ENCODE measurements around the gene UXS1. TPM values are rescaled to one million over a fixed set of nuclear protein-coding genes. Genes with fewer than 3 reads are reported as not detected.

UXS1 gene
- total and polyA plus RNA-seq, 2 donors from 2014 or later, result 56.6 to 74.4 TPM

DNA sequence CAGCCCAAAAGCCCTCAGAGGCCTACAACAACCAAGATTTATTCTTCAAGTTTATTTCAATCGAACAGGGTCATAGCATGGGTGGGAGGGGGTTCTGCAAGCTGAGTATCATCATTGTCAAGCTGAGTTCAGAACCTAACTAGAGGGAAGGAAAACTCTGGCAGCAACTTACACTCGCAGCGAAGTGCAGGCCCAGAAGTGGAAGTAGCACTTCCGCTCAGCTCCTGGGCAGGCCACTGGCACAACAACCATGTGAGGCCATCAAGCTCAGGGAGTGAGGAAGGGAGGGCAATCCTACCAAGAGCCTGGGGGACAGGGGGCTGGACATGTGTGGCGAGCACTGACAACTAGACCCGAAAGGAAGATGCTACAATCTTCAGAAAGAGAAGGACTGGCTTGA lies 4.8 kb downstream of the UXS1 start:
- no peak for FAIRE-seq
- TF ChIP-seq, protein P1, sequence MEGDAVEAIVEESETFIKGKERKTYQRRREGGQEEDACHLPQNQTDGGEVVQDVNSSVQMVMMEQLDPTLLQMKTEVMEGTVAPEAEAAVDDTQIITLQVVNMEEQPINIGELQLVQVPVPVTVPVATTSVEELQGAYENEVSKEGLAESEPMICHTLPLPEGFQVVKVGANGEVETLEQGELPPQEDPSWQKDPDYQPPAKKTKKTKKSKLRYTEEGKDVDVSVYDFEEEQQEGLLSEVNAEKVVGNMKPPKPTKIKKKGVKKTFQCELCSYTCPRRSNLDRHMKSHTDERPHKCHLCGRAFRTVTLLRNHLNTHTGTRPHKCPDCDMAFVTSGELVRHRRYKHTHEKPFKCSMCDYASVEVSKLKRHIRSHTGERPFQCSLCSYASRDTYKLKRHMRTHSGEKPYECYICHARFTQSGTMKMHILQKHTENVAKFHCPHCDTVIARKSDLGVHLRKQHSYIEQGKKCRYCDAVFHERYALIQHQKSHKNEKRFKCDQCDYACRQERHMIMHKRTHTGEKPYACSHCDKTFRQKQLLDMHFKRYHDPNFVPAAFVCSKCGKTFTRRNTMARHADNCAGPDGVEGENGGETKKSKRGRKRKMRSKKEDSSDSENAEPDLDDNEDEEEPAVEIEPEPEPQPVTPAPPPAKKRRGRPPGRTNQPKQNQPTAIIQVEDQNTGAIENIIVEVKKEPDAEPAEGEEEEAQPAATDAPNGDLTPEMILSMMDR (IDR thresholded peaks at IDR 0.05; ENCODE audit: borderline replicate concordance, extremely low read depth, insufficient read depth), result no peak
- intact Hi-C loops (cut with DNase I), result no loop called here
- peaks cover 4 to 14% (median 8%) of the 10 kb centered on the region in 3 donors for H3K4me1 ChIP-seq (ENCODE audit: control insufficient read depth in 2 of 3, insufficient read depth in 2 of 3, low read depth in 1 of 3, low read length in 3 of 3)
- H3K9ac ChIP-seq (ENCODE audit: low read length in 3 of 3), result no peak overlapping the region
- H3K27me3 ChIP-seq (ENCODE audit: control insufficient read depth, insufficient read depth, low read length), result no peaks in the 10 kb centered on the region
- H3K27ac ChIP-seq (ENCODE audit: low read depth in 2 of 2, low read length in 2 of 2), result peak overlapping the region in 1 of 2 donors; percentile 13
- DNase-seq, result peak in 1 of 5 donors; percentile 53
- no peak overlapping the region for H3K4me3 ChIP-seq (ENCODE audit: low read length in 3 of 3)
- no peaks in the 10 kb centered on the region for H3K36me3 ChIP-seq (ENCODE audit: control insufficient read depth in 2 of 3, insufficient read depth in 3 of 3, low read length in 3 of 3)
- no peaks in the 10 kb centered on the region for H3K9me3 ChIP-seq (ENCODE audit: control insufficient read depth in 2 of 3, insufficient read depth in 1 of 3, low read length in 3 of 3)

DNA sequence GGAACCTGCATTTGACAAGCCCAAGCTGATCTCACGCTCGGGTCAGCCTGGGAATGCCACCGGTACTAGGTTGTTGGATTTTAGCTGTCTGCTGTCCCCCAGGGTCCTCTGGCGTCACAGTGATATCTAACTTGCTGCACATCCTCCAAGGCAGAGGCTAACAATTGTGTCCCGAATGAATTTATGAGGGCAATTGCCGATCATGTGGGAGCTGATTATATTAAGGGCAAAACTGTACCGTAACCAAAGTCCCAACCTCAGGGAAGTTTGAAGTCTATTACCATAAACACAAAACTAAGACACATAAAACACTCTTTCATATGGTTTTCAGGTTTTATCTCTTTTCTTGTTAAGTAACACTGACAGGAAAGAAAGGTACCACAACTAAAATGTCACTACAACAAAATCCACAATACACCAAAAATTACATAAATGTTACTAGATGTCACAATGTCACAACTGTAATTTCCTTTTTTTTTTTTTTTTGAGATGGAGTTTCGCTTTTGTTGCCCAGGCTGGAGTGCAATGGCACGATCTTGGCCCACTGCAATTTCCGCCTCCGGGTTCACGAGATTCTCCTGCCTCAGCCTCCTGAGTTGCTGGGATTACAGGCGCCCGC lies 6.7 kb downstream of the UXS1 start:
- no peak for FAIRE-seq
- H3K4me1 ChIP-seq (ENCODE audit: control insufficient read depth in 2 of 3, insufficient read depth in 2 of 3, low read depth in 1 of 3, low read length in 3 of 3), result peaks cover 0 to 9% (median 9%) of the 10 kb centered on the region in 3 donors
- no peak overlapping the region for H3K4me3 ChIP-seq (ENCODE audit: low read length in 3 of 3)
- H3K9ac ChIP-seq (ENCODE audit: low read length in 3 of 3), result no peak overlapping the region
- no peaks in the 10 kb centered on the region for H3K9me3 ChIP-seq (ENCODE audit: control insufficient read depth in 2 of 3, insufficient read depth in 1 of 3, low read length in 3 of 3)
- TF ChIP-seq, protein P1 (IDR thresholded peaks at IDR 0.05; ENCODE audit: borderline replicate concordance, extremely low read depth, insufficient read depth), result no peak
- H3K36me3 ChIP-seq (ENCODE audit: control insufficient read depth in 2 of 3, insufficient read depth in 3 of 3, low read length in 3 of 3), result no peaks in the 10 kb centered on the region
- DNase-seq, result no peak
- no peaks in the 10 kb centered on the region for H3K27me3 ChIP-seq (ENCODE audit: control insufficient read depth, insufficient read depth, low read length)
- intact Hi-C loops (cut with DNase I), result no loop called here
- no peak overlapping the region for H3K27ac ChIP-seq (ENCODE audit: low read depth in 2 of 2, low read length in 2 of 2)

DNA sequence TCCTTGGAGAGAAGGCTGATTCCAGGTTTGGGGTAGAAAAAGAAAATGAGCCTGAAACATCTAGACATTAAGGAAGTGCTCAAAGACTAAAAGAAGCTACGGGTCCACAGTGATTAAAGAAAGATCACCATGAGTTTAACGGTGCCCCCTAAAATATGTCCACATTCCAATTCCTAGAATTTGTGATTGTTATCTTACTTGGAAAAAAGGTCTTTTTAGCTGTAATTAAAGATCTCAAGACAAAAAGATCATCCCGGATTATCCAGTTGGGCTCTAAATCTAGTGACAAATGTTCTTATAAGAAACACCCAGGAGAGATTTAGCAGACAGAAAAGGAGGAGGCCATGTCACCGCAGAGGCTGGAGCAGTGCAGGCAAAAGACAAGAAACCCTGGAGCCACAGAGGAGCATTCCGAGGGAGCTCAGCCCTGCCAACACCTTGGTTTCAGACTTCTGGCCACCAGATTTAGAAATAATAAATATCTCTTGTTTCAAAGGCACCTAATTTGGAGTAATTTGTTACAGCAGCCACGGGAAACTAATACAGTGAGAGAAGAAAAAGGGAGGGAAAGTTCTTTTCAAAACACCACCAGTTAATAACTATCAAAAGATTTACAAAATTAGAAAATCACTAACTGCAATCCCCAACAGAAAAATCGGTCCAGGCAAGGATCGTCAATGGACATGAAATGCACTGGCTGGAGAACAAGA lies 8.5 kb downstream of the UXS1 start:
- intact Hi-C loops (cut with DNase I), result no loop called here
- no peaks in the 10 kb centered on the region for H3K36me3 ChIP-seq (ENCODE audit: control insufficient read depth in 2 of 3, insufficient read depth in 3 of 3, low read length in 3 of 3)
- FAIRE-seq, result no peak
- no peak overlapping the region for H3K4me3 ChIP-seq (ENCODE audit: low read length in 3 of 3)
- H3K27ac ChIP-seq (ENCODE audit: low read depth in 2 of 2, low read length in 2 of 2), result no peak overlapping the region
- H3K9me3 ChIP-seq (ENCODE audit: control insufficient read depth in 2 of 3, insufficient read depth in 1 of 3, low read length in 3 of 3), result no peaks in the 10 kb centered on the region
- TF ChIP-seq, protein P1 (IDR thresholded peaks at IDR 0.05; ENCODE audit: borderline replicate concordance, extremely low read depth, insufficient read depth), result no peak
- H3K27me3 ChIP-seq (ENCODE audit: control insufficient read depth, insufficient read depth, low read length), result no peaks in the 10 kb centered on the region
- H3K9ac ChIP-seq (ENCODE audit: low read length in 3 of 3), result no peak overlapping the region
- H3K4me1 ChIP-seq (ENCODE audit: control insufficient read depth in 2 of 3, insufficient read depth in 2 of 3, low read depth in 1 of 3, low read length in 3 of 3), result peaks cover 0 to 9% (median 5%) of the 10 kb centered on the region in 3 donors
- no peak for DNase-seq
